Measurements from ENCODE around the gene RSKR. TPM values are rescaled to one million over a fixed set of nuclear protein-coding genes. Genes with fewer than 3 reads are reported as not detected.

Gene RSKR
- total and polyA plus RNA-seq, 9 of the 15 experiments (the other 6 are each of a cell fraction or from before 2014, with no cell fraction given) = 1.4 to 42.3 (median 16.2) TPM

GRCh38 chr17:28599311-28600184 is 14.4 kb downstream of the RSKR start (continued):
- no peak for TF ChIP-seq PBX2 (CRISPR knock-in tag; IDR thresholded peaks at IDR 0.05; ENCODE audit: low read depth)
- TF ChIP-seq PBX2 (tag; conservative IDR thresholded peaks at IDR 0.05; ENCODE audit: low read depth) = peak; percentile 90
- no peak for TF ChIP-seq ZNF431 (CRISPR knock-in tag; IDR thresholded peaks at IDR 0.05)
- TF ChIP-seq RAD21 (CRISPR knock-in tag; conservative IDR thresholded peaks at IDR 0.05 in 1 of 2, IDR thresholded peaks at IDR 0.05 in 1 of 2) = no peak; a peak in 1 of 4 replicates
- TF ChIP-seq MGA (IDR thresholded peaks at IDR 0.05) = peak; percentile 41; the same call in 1 of the 2 replicates
- TF ChIP-seq NRF1 (conservative IDR thresholded peaks at IDR 0.05 in 1 of 2, IDR thresholded peaks at IDR 0.05 in 1 of 2) = no peak
- TF ChIP-seq ARNT (IDR thresholded peaks at IDR 0.05) = peak in 1 of 2 experiments; percentile 40; a peak in 1 of 4 replicates
- TF ChIP-seq ZNF57 (CRISPR knock-in tag; IDR thresholded peaks at IDR 0.05) = no peak
- 0 out of 2 replicates have a peak, but pooled peaks have one; percentile 9 for TF ChIP-seq SMARCE1 (IDR thresholded peaks at IDR 0.05)
- 0 out of 2 replicates have a peak, but pooled peaks have one; percentile 52 for TF ChIP-seq BACH1 (tag; IDR thresholded peaks at IDR 0.05)
- no peak for TF ChIP-seq ZNF561 (CRISPR knock-in tag; conservative IDR thresholded peaks at IDR 0.05)
- peak; percentile 82 for TF ChIP-seq CREM (IDR thresholded peaks at IDR 0.05; ENCODE audit: low read depth)
- TF ChIP-seq YBX1 (IDR thresholded peaks at IDR 0.05) = no peak

All from K562 (cell line).